Mucosa of descending colon (tissue), 3 donors: ENCODE data around the gene ITGA4. TPM values are rescaled to one million over a fixed set of nuclear protein-coding genes. Genes with fewer than 3 reads are reported as not detected.

Experiments used
- ATAC-seq: fragments of 200-7000 bp; cut with Tn5 transposase; one replicate; pipeline ENCODE4 v1.9.1; 2020; ENCODE audit warnings: mild to moderate bottlenecking, moderate library complexity
- DNase-seq, 3 donors: peaks; one replicate each; pipeline ENCODE4 v3.0.0-alpha.2; 2020
- H3K36me3 ChIP-seq: fragments of 200-600 bp; one replicate; pipeline ENCODE4 v1.8.0; 2021; ENCODE audit warnings: low read depth, mild to moderate bottlenecking
- H3K4me1 ChIP-seq: fragments of 200-600 bp; one replicate; pipeline ENCODE4 v1.8.0; 2021; ENCODE audit warnings: low read depth, mild to moderate bottlenecking
- H3K4me3 ChIP-seq: fragments of 200-600 bp; one replicate; pipeline ENCODE4 v1.8.0; 2021; ENCODE audit warnings: mild to moderate bottlenecking
- H3K9me3 ChIP-seq: fragments of 200-600 bp; one replicate; pipeline ENCODE4 v1.8.0; 2021; ENCODE audit warnings: mild to moderate bottlenecking
- intact Hi-C, 2 donors: fragments of 100-400 bp; cut with DNase I in 1 of 2; cut with micrococcal nuclease in 1 of 2; formaldehyde crosslinking; loops; one replicate each; pipeline versions ENCODE4 v1.11.0 to v1.11.1; 2022; cut with DNase I, micrococcal nuclease
- total RNA-seq, 3 donors: library from RNA; stranded (reverse); fragmentation: NEBNext Ultra II Directional in 2 of 3; extraction: Animal tissue kit (Norgen Biotek cat#: 25700) in 2 of 3; gene quantifications; one replicate each; pipeline versions ENCODE4 v1.2.1 to v1.2.4, GENCODE V29; 2021 to 2023
- TF ChIP-seq, protein P1 (sequence below): fragments of 200-600 bp; IDR thresholded peaks from one replicate; pipeline ENCODE4 v1.8.0; 2022; ENCODE audit warnings: antibody characterized with exemption, mild to moderate bottlenecking
- donor health status: DM: no; HTN: no; CAD: no; lungs with moderate emphysema.
- donor health status: DM: no; HTN: no; CAD: no.
- donor health status: DM: no; HTN: yes; CAD: no.

ITGA4 gene
- total RNA-seq, 3 donors from 2014 or later = 6.8 to 13.4 (median 11.6) TPM

DNA sequence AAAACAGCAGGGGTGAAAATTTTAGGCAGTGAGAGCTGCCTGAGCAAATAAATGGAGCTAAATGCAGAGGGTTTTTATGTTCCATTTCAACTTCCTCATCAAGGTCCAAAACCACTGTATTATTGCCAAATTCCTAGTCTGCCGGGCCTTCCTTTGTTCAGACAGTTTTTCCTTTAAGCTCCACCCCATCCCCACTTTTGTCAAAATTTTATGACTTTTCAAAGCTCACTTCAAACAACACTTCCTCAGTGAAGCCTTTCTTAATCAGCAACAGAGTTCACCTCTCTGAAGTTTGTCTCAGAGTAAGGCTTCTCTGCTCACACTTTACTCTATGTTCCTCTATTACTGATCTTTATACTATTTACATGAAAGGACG is 118.5 kb downstream of the ITGA4 start:
- intact Hi-C loops = no loop called here
- Histone ChIP-seq H3K4me1 (no peaks in the 10 kb centered on the region), H3K36me3 (no peaks in the 10 kb centered on the region), H3K4me3 (no peak overlapping the region), H3K9me3 (no peaks in the 10 kb centered on the region)
- no peak for ATAC-seq
- TF ChIP-seq, protein P1, sequence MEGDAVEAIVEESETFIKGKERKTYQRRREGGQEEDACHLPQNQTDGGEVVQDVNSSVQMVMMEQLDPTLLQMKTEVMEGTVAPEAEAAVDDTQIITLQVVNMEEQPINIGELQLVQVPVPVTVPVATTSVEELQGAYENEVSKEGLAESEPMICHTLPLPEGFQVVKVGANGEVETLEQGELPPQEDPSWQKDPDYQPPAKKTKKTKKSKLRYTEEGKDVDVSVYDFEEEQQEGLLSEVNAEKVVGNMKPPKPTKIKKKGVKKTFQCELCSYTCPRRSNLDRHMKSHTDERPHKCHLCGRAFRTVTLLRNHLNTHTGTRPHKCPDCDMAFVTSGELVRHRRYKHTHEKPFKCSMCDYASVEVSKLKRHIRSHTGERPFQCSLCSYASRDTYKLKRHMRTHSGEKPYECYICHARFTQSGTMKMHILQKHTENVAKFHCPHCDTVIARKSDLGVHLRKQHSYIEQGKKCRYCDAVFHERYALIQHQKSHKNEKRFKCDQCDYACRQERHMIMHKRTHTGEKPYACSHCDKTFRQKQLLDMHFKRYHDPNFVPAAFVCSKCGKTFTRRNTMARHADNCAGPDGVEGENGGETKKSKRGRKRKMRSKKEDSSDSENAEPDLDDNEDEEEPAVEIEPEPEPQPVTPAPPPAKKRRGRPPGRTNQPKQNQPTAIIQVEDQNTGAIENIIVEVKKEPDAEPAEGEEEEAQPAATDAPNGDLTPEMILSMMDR = no peak
- no peak for DNase-seq

DNA sequence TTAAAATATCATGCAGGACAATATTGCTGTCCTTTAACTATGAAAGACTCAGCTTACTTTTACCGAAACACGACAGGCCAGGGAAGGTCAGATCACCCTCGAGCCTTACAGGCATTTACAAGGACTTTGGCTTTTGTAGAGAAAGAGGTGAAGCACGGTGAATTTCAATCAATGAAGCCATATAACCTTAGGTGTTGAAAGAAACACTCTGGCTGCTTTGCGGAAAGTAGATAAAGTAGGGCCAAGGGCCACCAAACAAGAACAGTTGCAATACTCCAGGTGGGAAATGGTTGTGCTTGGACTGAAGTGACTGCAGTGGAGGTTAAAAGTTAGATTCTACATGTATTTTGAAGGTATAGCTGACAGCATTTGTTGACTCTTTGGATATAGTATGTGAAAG is 119.2 kb downstream of the ITGA4 start:
- Histone ChIP-seq H3K9me3 (no peaks in the 10 kb centered on the region), H3K4me1 (no peaks in the 10 kb centered on the region), H3K36me3 (no peaks in the 10 kb centered on the region), H3K4me3 (no peak overlapping the region)
- TF ChIP-seq, protein P1 = no peak
- intact Hi-C loops = no loop called here
- ATAC-seq (no peak), DNase-seq (no peak)

DNA sequence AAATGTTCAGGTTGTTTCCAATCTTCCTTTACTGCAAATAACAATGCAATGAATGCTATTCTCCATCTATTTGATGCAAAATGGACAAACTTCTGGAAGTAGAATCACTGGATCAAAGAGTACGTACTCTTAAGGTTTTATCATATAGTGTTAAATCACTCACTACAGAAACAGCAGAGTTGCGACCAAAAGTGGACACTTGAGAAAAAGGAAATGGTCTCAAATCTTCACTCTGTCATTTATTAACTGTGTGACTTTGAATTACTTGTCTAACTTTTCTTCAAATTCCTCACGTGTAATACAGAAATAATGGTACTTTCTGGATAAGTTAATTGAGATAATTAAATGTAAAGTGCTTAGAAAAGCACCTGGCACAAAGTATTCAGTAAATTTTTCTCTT is 121.6 kb downstream of the ITGA4 start:
- no peak overlapping the region for H3K4me3 ChIP-seq
- TF ChIP-seq, protein P1 = no peak
- H3K4me1 ChIP-seq = no peaks in the 10 kb centered on the region
- no peaks in the 10 kb centered on the region for H3K36me3 ChIP-seq
- ATAC-seq = no peak
- no peaks in the 10 kb centered on the region for H3K9me3 ChIP-seq
- intact Hi-C loops = no loop called here
- no peak for DNase-seq

GRCh38 chr2:181581534-181581933 is 124.3 kb downstream of the ITGA4 start:
- H3K9me3 ChIP-seq = no peaks in the 10 kb centered on the region
- no peak for DNase-seq
- no peak for ATAC-seq
- TF ChIP-seq, protein P1 = no peak
- H3K36me3 ChIP-seq = no peaks in the 10 kb centered on the region
- intact Hi-C loops = no loop called here
- no peaks in the 10 kb centered on the region for H3K4me1 ChIP-seq
- H3K4me3 ChIP-seq = no peak overlapping the region

DNA sequence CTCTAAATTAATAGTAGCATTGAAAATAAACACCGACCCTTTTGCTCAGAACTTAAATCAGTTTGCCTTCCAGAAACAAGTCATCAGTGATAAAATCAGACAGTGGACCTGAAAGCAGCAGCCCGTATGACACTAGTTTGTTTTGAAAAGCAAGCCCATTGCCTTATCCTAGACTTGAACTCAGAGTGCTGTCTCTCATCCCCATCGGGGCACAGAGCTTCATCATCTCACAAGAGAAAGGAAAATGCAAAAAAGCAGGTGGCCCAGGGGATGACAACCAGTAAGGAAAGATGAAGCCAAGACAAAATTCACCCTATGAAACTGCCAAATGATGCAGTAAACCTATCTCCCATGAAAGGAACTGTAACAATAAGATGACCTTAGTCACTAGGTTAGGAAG is 128.5 kb downstream of the ITGA4 start:
- intact Hi-C loops = no loop called here

More for the DNA sequence above, 128.5 kb downstream of the ITGA4 start:
- TF ChIP-seq, protein P1 = no peak
- no peak overlapping the region for H3K4me3 ChIP-seq
- H3K36me3 ChIP-seq = no peaks in the 10 kb centered on the region
- DNase-seq (no peak), ATAC-seq (no peak)
- H3K9me3 ChIP-seq = no peaks in the 10 kb centered on the region
- no peaks in the 10 kb centered on the region for H3K4me1 ChIP-seq

Other genes with a start within 250 kb of the ITGA4 start
- under 1 TPM in 1 of 3 donors, not detected in 2; 0.12 TPM for gene CERKL, start 199.7 kb downstream of the ITGA4 start, total RNA-seq
- gene NEUROD1, start 223.1 kb downstream of the ITGA4 start, total RNA-seq = 1 to 10 TPM in 2 of 3 donors, under 1 TPM in 1; 0.51 to 2.5 (median 1.5) TPM